Endothelial cell of umbilical vein (primary cell): Measurements from ENCODE around the gene CARD11. TPM values are rescaled to one million over a fixed set of nuclear protein-coding genes. Genes with fewer than 3 reads are reported as not detected.
"Not testable (repeated sequence)": the region's sequence is repeated elsewhere in the genome, so short reads cannot be mapped to it uniquely, and the experiment has no call there.

Experiments
- BruUV-seq: library from RNA; stranded (reverse); fragments of 400-500 nt; replicated peaks from 2 replicates; lab custom pipeline; 2021; lab: Mats Ljungman, UMichigan
- CTCF ChIA-PET: fragments of 300-600, 350-600 bp; sonication (Branson Sonifier 250); formaldehyde crosslinking; loops from one replicate; lab custom pipeline; 2021; ENCODE audit warnings: antibody characterized with exemption, inconsistent platforms; lab: Charles Lee
- POLR2A ChIA-PET: fragments of 300-600, 350-600 bp; sonication (Branson Sonifier 250); formaldehyde crosslinking; loops from one replicate; lab custom pipeline; 2021; ENCODE audit warnings: antibody characterized with exemption, inconsistent platforms; lab: Charles Lee
- DNase-seq: peaks from one replicate; pipeline ENCODE4 v3.0.0-alpha.2; 2011; ENCODE audit warnings: low read depth, low spot score
- FAIRE-seq: peaks from 2 replicates; lab custom pipeline; 2011; peaks lifted over from hg19 to GRCh38; lab: Jason Lieb, UNC
- H2AFZ ChIP-seq: 2 replicates; pipeline ENCODE4 v1.6.0; 2012; ENCODE audit warnings: low read depth, low read length, control low read depth, inconsistent platforms
- H3K27ac ChIP-seq: 2 replicates; pipeline ENCODE4 v1.5.1; 2011; ENCODE audit warnings: low read depth, mild to moderate bottlenecking, control low read depth, low read length, moderate library complexity; ENCODE audit not compliant: insufficient read depth
- H3K27me3 ChIP-seq, 2 experiments: 2 replicates each; pipeline versions ENCODE4 v1.6.0 to v1.6.1; 2011; ENCODE audit warnings: low read length in 2 of 2, mixed read lengths in 1 of 2; ENCODE audit not compliant: control insufficient read depth in 2 of 2, insufficient read depth in 2 of 2
- H3K36me3 ChIP-seq, 2 experiments: 2 replicates in 1 of 2; 3 replicates in 1 of 2; pipeline ENCODE4 v1.5.1; 2011; ENCODE audit warnings: low read length in 2 of 2, mild to moderate bottlenecking in 1 of 2, moderate library complexity in 1 of 2; ENCODE audit not compliant: control insufficient read depth in 2 of 2, insufficient read depth in 2 of 2; ENCODE audit errors: extremely low read depth in 1 of 2
- H3K4me1 ChIP-seq: 3 replicates; pipeline ENCODE4 v1.5.1; 2011; ENCODE audit warnings: mild to moderate bottlenecking, low read length; ENCODE audit not compliant: control insufficient read depth, insufficient read depth; ENCODE audit errors: extremely low read depth
- H3K4me2 ChIP-seq: 2 replicates; pipeline ENCODE4 v1.6.1; 2011; ENCODE audit warnings: low read length, control low read depth, mixed read lengths; ENCODE audit not compliant: insufficient read depth
- H3K4me3 ChIP-seq, 3 experiments: fragments of 200-600 bp in 1 of 3; sonication (generic), shearing (Covaris generic) in 1 of 3; replicated peaks in 1 of 3; 2 replicates each; pipeline ENCODE4 v1.5.1; 2011 to 2016; ENCODE audit warnings: control low read depth in 3 of 3, low read length in 3 of 3, mild to moderate bottlenecking in 2 of 3, inconsistent platforms in 1 of 3, low read depth in 1 of 3, moderate library complexity in 1 of 3; ENCODE audit not compliant: insufficient read depth in 1 of 3
- H3K79me2 ChIP-seq: 2 replicates; pipeline ENCODE4 v1.6.0; 2012; ENCODE audit warnings: low read length, inconsistent platforms; ENCODE audit not compliant: control insufficient read depth, insufficient read depth
- H3K9ac ChIP-seq: replicated peaks from 2 replicates; pipeline ENCODE3; 2011; ENCODE audit warnings: low read length, control low read depth; ENCODE audit not compliant: insufficient read depth; ENCODE audit errors: extremely low read depth
- H3K9me1 ChIP-seq: replicated peaks from 3 replicates; pipeline ENCODE4 v1.6.0; 2011; ENCODE audit warnings: mild to moderate bottlenecking, low read length; ENCODE audit not compliant: control insufficient read depth, insufficient read depth; ENCODE audit errors: extremely low read depth
- H3K9me3 ChIP-seq: replicated peaks from 2 replicates; pipeline ENCODE4 v1.5.1; 2012; ENCODE audit warnings: low read length, inconsistent platforms; ENCODE audit not compliant: control insufficient read depth, insufficient read depth
- H4K20me1 ChIP-seq: replicated peaks from 2 replicates; pipeline ENCODE3; 2011; ENCODE audit warnings: mild to moderate bottlenecking, low read length; ENCODE audit not compliant: control insufficient read depth, insufficient read depth; ENCODE audit errors: extremely low read depth
- EZH2 ChIP-seq: IDR thresholded peaks from 2 replicates; pipeline ENCODE4 v1.6.1; 2012; ENCODE audit warnings: borderline replicate concordance, low read depth, mild to moderate bottlenecking, moderate library complexity, low read length, inconsistent platforms; ENCODE audit not compliant: severe bottlenecking
- FOS ChIP-seq: IDR thresholded peaks from 2 replicates; pipeline ENCODE4 v1.6.1; 2011; ENCODE audit warnings: mild to moderate bottlenecking, low read length, moderate library complexity, borderline replicate concordance; ENCODE audit not compliant: insufficient read depth
- GATA2 ChIP-seq: IDR thresholded peaks from 2 replicates; pipeline ENCODE4 v1.7.0; 2011; ENCODE audit warnings: low read depth, mild to moderate bottlenecking, moderate library complexity, mixed read lengths, low read length; ENCODE audit not compliant: insufficient read length, insufficient read depth
- JUN ChIP-seq: IDR thresholded peaks from 2 replicates; pipeline ENCODE4 v1.6.1; 2011; ENCODE audit warnings: borderline replicate concordance, low read depth; ENCODE audit not compliant: insufficient read length, insufficient read depth
- MYC ChIP-seq: IDR thresholded peaks from one replicate; pipeline ENCODE4 v1.6.1; 2011; ENCODE audit warnings: mild to moderate bottlenecking, low read depth, low read length
- POLR2A ChIP-seq: IDR thresholded peaks from 2 replicates; pipeline ENCODE4 v1.6.1; 2012; ENCODE audit warnings: low read depth, mild to moderate bottlenecking, control low read depth, low read length
- dilution Hi-C: fragments of 300-500 bp; cut with MboI; formaldehyde crosslinking; loops from one replicate; pipeline ENCODE4 v1.15.0; 2019; ENCODE audit warnings: low sequenced_read_pairs; ENCODE audit not compliant: extremely low pct_ligation_motif_present
- intact Hi-C: fragments of 100-400 bp; cut with micrococcal nuclease; formaldehyde crosslinking; loops from one replicate; pipeline ENCODE4 v1.10.0; 2022
- polyA plus RNA-seq, 4 experiments: library from polyadenylated mRNA; depleted of rRNA in 3 of 4; stranded (reverse) in 3 of 4; unstranded in 1 of 4; fragments of >200 nt; gene quantifications; 2 replicates each; pipeline versions ENCODE4 v1.2.1 to v1.2.3, GENCODE V29; 2011 to 2012; ENCODE audit warnings: missing spikeins in 1 of 4
- total RNA-seq: library from RNA; stranded (reverse); gene quantifications from 2 replicates; pipeline ENCODE4 v1.2.3, GENCODE V29; 2021

CARD11 gene
- total and polyA plus RNA-seq, 2 donors (not counting 3 experiments of a cell fraction or from before 2014, with no cell fraction given) = 20.4 to 41.8 TPM

- no peak overlapping the region for H3K4me2 ChIP-seq
- no peak overlapping the region for H3K9ac ChIP-seq
- intact Hi-C loops (no loop called here), dilution Hi-C loops (no loop called here)
- H2AFZ ChIP-seq = no peak overlapping the region
- no peaks in the 10 kb centered on the region for H4K20me1 ChIP-seq
- no peaks in the 10 kb centered on the region for H3K9me1 ChIP-seq
- no peak overlapping the region for H3K4me3 ChIP-seq
- no peak for FAIRE-seq
- no peaks in the 10 kb centered on the region for H3K79me2 ChIP-seq
- no TSS peak for BruUV-seq
- ChIA-PET POLR2A (no interaction called here), CTCF (no interaction called here)
- TF ChIP-seq MYC = no peak
- H3K27ac ChIP-seq = no peak overlapping the region
- no peaks in the 10 kb centered on the region for H3K27me3 ChIP-seq
- no peak for DNase-seq
- peaks cover 12% of the 10 kb centered on the region for H3K4me1 ChIP-seq
- H3K36me3 ChIP-seq = peaks cover 0 to 2% of the 10 kb centered on the region in 2 experiments
- H3K9me3 ChIP-seq = no peaks in the 10 kb centered on the region
Measured at GRCh38 chr7:2959103-2959680, 84.5 kb downstream of the CARD11 start.

- CTCF ChIA-PET = no interaction called here
- H3K9me1 ChIP-seq = no peaks in the 10 kb centered on the region
- H3K9ac ChIP-seq = no peak overlapping the region
- no peaks in the 10 kb centered on the region for H3K79me2 ChIP-seq
- H2AFZ ChIP-seq = no peak overlapping the region
- BruUV-seq = no TSS peak
- TF ChIP-seq MYC (no peak), GATA2 (no peak), POLR2A (no peak), EZH2 (no peak), JUN (no peak), FOS (no peak)
- no peak for FAIRE-seq
- no peak for DNase-seq
- H3K36me3 ChIP-seq = peaks cover 0 to 2% of the 10 kb centered on the region in 2 experiments
- no peaks in the 10 kb centered on the region for H4K20me1 ChIP-seq
- H3K9me3 ChIP-seq = no peaks in the 10 kb centered on the region
- no peaks in the 10 kb centered on the region for H3K27me3 ChIP-seq
- no peak overlapping the region for H3K27ac ChIP-seq
- dilution Hi-C loops (no loop called here), intact Hi-C loops (no loop called here)
- POLR2A ChIA-PET = no interaction called here
- H3K4me1 ChIP-seq = peaks cover 12% of the 10 kb centered on the region
- no peak overlapping the region for H3K4me2 ChIP-seq
- no peak overlapping the region for H3K4me3 ChIP-seq
Measured at GRCh38 chr7:2958416-2959102, 85.1 kb downstream of the CARD11 start.

GRCh38 chr7:2957369-2957727 is 86.3 kb downstream of the CARD11 start:
- FAIRE-seq, DNase-seq, H3K9me3 ChIP-seq, intact Hi-C loops, dilution Hi-C loops, POLR2A ChIA-PET, H3K4me2 ChIP-seq, H3K36me3 ChIP-seq, H3K27me3 ChIP-seq, H3K9me1 ChIP-seq, H3K79me2 ChIP-seq, CTCF ChIA-PET, H4K20me1 ChIP-seq, H2AFZ ChIP-seq, BruUV-seq, H3K4me1 ChIP-seq, H3K4me3 ChIP-seq, H3K9ac ChIP-seq: not testable (repeated sequence)
- peak overlapping the region; percentile 77 for H3K27ac ChIP-seq
